H1 (cell line): ENCODE results near the gene SYT2. TPM values are rescaled to one million over a fixed set of nuclear protein-coding genes. Genes with fewer than 3 reads are reported as not detected.

ENCODE experiments used
- ATF3 ChIP-seq: IDR thresholded peaks from 2 replicates; pipeline ENCODE4 v1.6.1; 2011; ENCODE audit warnings: low read depth, mild to moderate bottlenecking, low read length; ENCODE audit not compliant: insufficient read depth
- BCL11A ChIP-seq, 2 experiments: IDR thresholded peaks; one replicate each; pipeline ENCODE4 v1.6.1; 2011; ENCODE audit warnings: low read depth in 2 of 2, low read length in 2 of 2, mild to moderate bottlenecking in 2 of 2
- CHD7 ChIP-seq: fragments of 300-600 bp; sonication (generic); IDR thresholded peaks from 2 replicates; pipeline ENCODE4 v1.7.1; 2012; ENCODE audit warnings: low read length, moderate library complexity, mild to moderate bottlenecking, inconsistent platforms; ENCODE audit not compliant: insufficient replicate concordance
- FOSL1 ChIP-seq: IDR thresholded peaks from 2 replicates; pipeline ENCODE4 v1.6.1; 2011; ENCODE audit warnings: mild to moderate bottlenecking, low read depth, low read length, moderate library complexity; ENCODE audit not compliant: insufficient read depth
- HDAC6 ChIP-seq: IDR thresholded peaks from one replicate; pipeline ENCODE4 v1.7.1; 2012; ENCODE audit warnings: low read depth, mild to moderate bottlenecking, inconsistent platforms, low read length, moderate library complexity
- RAD21 ChIP-seq, 2 experiments: IDR thresholded peaks in 1 of 2; conservative IDR thresholded peaks in 1 of 2; 2 replicates each; pipeline ENCODE4 v1.6.1; 2011; ENCODE audit warnings: low read depth in 2 of 2, low read length in 2 of 2, improper control_type of control experiment in 1 of 2, inconsistent platforms in 1 of 2, mild to moderate bottlenecking in 1 of 2, moderate library complexity in 1 of 2
- RBBP5 ChIP-seq: IDR thresholded peaks from 2 replicates; pipeline ENCODE4 v1.7.1; 2012; ENCODE audit warnings: low read depth, mild to moderate bottlenecking, inconsistent platforms, low read length, moderate library complexity, borderline replicate concordance
- SIRT6 ChIP-seq: IDR thresholded peaks from one replicate; pipeline ENCODE4 v1.7.1; 2012; ENCODE audit warnings: low read length, inconsistent platforms
- SUZ12 ChIP-seq: fragments of 200-600 bp; sonication (generic); IDR thresholded peaks from 2 replicates; pipeline ENCODE4 v1.6.1; 2012; ENCODE audit warnings: mild to moderate bottlenecking, inconsistent platforms, low read length, moderate library complexity, mixed read lengths
- polyA plus RNA-seq, 7 experiments: library from polyadenylated mRNA; depleted of rRNA in 3 of 7; stranded (reverse) in 5 of 7; unstranded in 2 of 7; fragments of >200 nt in 5 of 7; fragments of 200-250 nt in 2 of 7; gene quantifications; 1 replicate in 5 of 7; 2 replicates in 1 of 7; 4 replicates in 1 of 7; pipeline versions ENCODE4 v1.2.1 to v1.2.3, GENCODE V29; 2011 to 2013; ENCODE audit warnings: missing spikeins in 2 of 7, mixed read lengths in 2 of 7
- total RNA-seq: library from RNA; stranded (reverse); fragmentation: NEBNext Ultra II Directional; extraction: Animal tissue kit (Norgen Biotek cat#: 25700); gene quantifications from 2 replicates; pipeline ENCODE4 v1.2.1, GENCODE V29; 2021

SYT2 gene
- total and polyA plus RNA-seq, 2 of the 8 experiments (the other 6 are each of a cell fraction or from before 2014, with no cell fraction given): 2.8 to 11.0 TPM

GRCh38 chr1:202680586-202681352 lies 29.5 kb downstream of the SYT2 start (continued):
- no peak for TF ChIP-seq SUZ12
- TF ChIP-seq RBBP5: no peak
- no peak for TF ChIP-seq ATF3
- TF ChIP-seq CHD7: no peak
- peak in 1 of 2 experiments; percentile 16; a peak in 2 of 4 replicates for TF ChIP-seq RAD21 (IDR thresholded peaks at IDR 0.05 in 1 of 2, conservative IDR thresholded peaks at IDR 0.05 in 1 of 2; ENCODE audit: low read depth in 2 of 2, low read length in 2 of 2)
- no peak for TF ChIP-seq HDAC6
- no peak for TF ChIP-seq FOSL1
- TF ChIP-seq SIRT6: no peak
- TF ChIP-seq BCL11A (IDR thresholded peaks at IDR 0.05; ENCODE audit: low read depth in 2 of 2, low read length in 2 of 2): no peak
